ACHN (cell line): Measurements from ENCODE around the gene IFNL4.

ENCODE experiments used
- DNase-seq: peaks from one replicate; pipeline ENCODE4 v3.0.0-alpha.2; 2015
- in situ Hi-C: cut with HindIII; loops from 2 replicates; pipeline ENCODE4 v1.10.0; 2017; ENCODE audit warnings: low sequenced_read_pairs, low pct_ligation_motif_present, low pct_unique_long_range_greater_than_20kb

The IFNL4 gene

GRCh38 chr19:39203372-39204341 lies 45.0 kb downstream of the IFNL4 start, which contains the start of gene SYCN:
Gene SYCN (minus strand): TSS chr19:39204263. CDS start chr19:39204254, 9 bp downstream.
- no peak for DNase-seq
- in situ Hi-C loops = no loop called here

GRCh38 chr19:39202998-39203355 lies 45.7 kb downstream of the IFNL4 start:
- no peak for DNase-seq
- in situ Hi-C loops = no loop called here

GRCh38 chr19:39200803-39201115 lies 47.9 kb downstream of the IFNL4 start:
- in situ Hi-C loops = no loop called here
- DNase-seq = no peak

- no peak for DNase-seq
- in situ Hi-C loops = no loop called here
Observed at GRCh38 chr19:39200066-39200802, 48.4 kb downstream of the IFNL4 start.

- peak; percentile 85 for DNase-seq
- in situ Hi-C loops = no loop called here
Observed at GRCh38 chr19:39199025-39199424, 49.6 kb downstream of the IFNL4 start.

GRCh38 chr19:39197808-39198207 lies 50.8 kb downstream of the IFNL4 start:
- in situ Hi-C loops = no loop called here
- no peak for DNase-seq

- in situ Hi-C loops = no loop called here
- no peak for DNase-seq
Observed at GRCh38 chr19:39196860-39197562, 51.6 kb downstream of the IFNL4 start, which contains the start of gene NCCRP1. Gene NCCRP1 (plus strand): TSS chr19:39196964. CDS start chr19:39196983, 19 bp downstream.

- in situ Hi-C loops = no loop called here
- no peak for DNase-seq
Observed at GRCh38 chr19:39196320-39196719, 52.3 kb downstream of the IFNL4 start.
